Suprapubic skin (tissue), 4 donors: ENCODE data around the gene ECM1. TPM values are rescaled to one million over a fixed set of nuclear protein-coding genes. Genes with fewer than 3 reads are reported as not detected.

Source experiments
- DNase-seq, 2 donors: peaks; one replicate each; pipeline ENCODE4 v3.0.0-alpha.2; 2019; ENCODE audit warnings: low spot score in 2 of 2
- H3K27ac ChIP-seq: fragments of 200-600 bp; sonication (generic); one replicate; pipeline ENCODE4 v1.5.1; 2019
- H3K27me3 ChIP-seq: fragments of 200-600 bp; sonication (generic); one replicate; pipeline ENCODE4 v1.5.1; 2019
- H3K36me3 ChIP-seq: fragments of 200-600 bp; sonication (generic); one replicate; pipeline ENCODE4 v1.5.1; 2019
- H3K4me1 ChIP-seq: fragments of 200-600 bp; sonication (generic); one replicate; pipeline ENCODE4 v1.5.1; 2019
- H3K4me3 ChIP-seq: fragments of 200-600 bp; sonication (generic); one replicate; pipeline ENCODE4 v1.5.1; 2019; ENCODE audit warnings: mild to moderate bottlenecking
- H3K9me3 ChIP-seq: fragments of 200-600 bp; sonication (generic); one replicate; pipeline ENCODE4 v1.5.1; 2019
- CTCF ChIP-seq, 2 donors: fragments of 200-600 bp in 1 of 2; fragments of 450-650 bp in 1 of 2; sonication (generic) in 1 of 2; IDR thresholded peaks; one replicate each; pipeline ENCODE4 v1.5.1; 2016 to 2019; ENCODE audit warnings: antibody characterized with exemption in 2 of 2, mild to moderate bottlenecking in 1 of 2, moderate library complexity in 1 of 2
- EP300 ChIP-seq: sonication (generic); formaldehyde crosslinking; IDR thresholded peaks from one replicate; pipeline ENCODE4 v1.6.1; 2017; ENCODE audit warnings: antibody characterized with exemption
- POLR2A ChIP-seq, 2 donors: fragments of 450-650 bp; IDR thresholded peaks; one replicate each; pipeline ENCODE4 v1.6.1; 2017; ENCODE audit warnings: antibody characterized with exemption in 2 of 2, mild to moderate bottlenecking in 2 of 2, moderate library complexity in 2 of 2
- POLR2AphosphoS5 ChIP-seq, 3 donors: sonication (generic); formaldehyde crosslinking; IDR thresholded peaks; one replicate each; pipeline ENCODE4 v1.6.1; 2017; ENCODE audit warnings: antibody characterized with exemption in 3 of 3
- WGBS: methylation state at CpG from one replicate; pipeline ENCODE4 v1.1.5; 2018; 5-methylcytosine and 5-hydroxymethylcytosine counted together
- total RNA-seq, 4 donors: library from RNA; depleted of rRNA; stranded (reverse); fragments of >200 nt; gene quantifications; one replicate each; pipeline ENCODE4 v1.1.0, GENCODE V29; 2016

The ECM1 gene
- total RNA-seq, 4 donors from 2014 or later: 20.8 to 60.7 (median 44.1) TPM

GRCh38 chr1:150534002-150534401, 26.1 kb downstream of the ECM1 start:
- 71% methylated on average over 2 of the region's 6 CpGs for WGBS
- no peak for TF ChIP-seq POLR2AphosphoS5 (IDR thresholded peaks at IDR 0.05)
- TF ChIP-seq CTCF (IDR thresholded peaks at IDR 0.05): no peak
- no peak for TF ChIP-seq EP300
- TF ChIP-seq POLR2A (IDR thresholded peaks at IDR 0.05): no peak
- Histone ChIP-seq H3K27ac (peak overlapping the region; percentile 40), H3K9me3 (no peaks in the 10 kb centered on the region), H3K4me1 (peaks cover 28% of the 10 kb centered on the region), H3K4me3 (no peak overlapping the region), H3K27me3 (no peaks in the 10 kb centered on the region), H3K36me3 (no peaks in the 10 kb centered on the region)
- DNase-seq: no peak

GRCh38 chr1:150535511-150536287, 27.8 kb downstream of the ECM1 start:
- H3K9me3 ChIP-seq: no peaks in the 10 kb centered on the region
- WGBS: 89% methylated on average over 14 of the region's 14 CpGs
- H3K4me3 ChIP-seq: no peak overlapping the region
- H3K27ac ChIP-seq: peak overlapping the region; percentile 36
- H3K36me3 ChIP-seq: no peaks in the 10 kb centered on the region
- DNase-seq: no peak
- no peaks in the 10 kb centered on the region for H3K27me3 ChIP-seq
- no peak for TF ChIP-seq EP300
- TF ChIP-seq POLR2A (IDR thresholded peaks at IDR 0.05): no peak
- TF ChIP-seq CTCF (IDR thresholded peaks at IDR 0.05): no peak
- no peak for TF ChIP-seq POLR2AphosphoS5 (IDR thresholded peaks at IDR 0.05)
- peaks cover 28% of the 10 kb centered on the region for H3K4me1 ChIP-seq

- DNase-seq: no peak
- 88% methylated on average over 9 of the region's 12 CpGs for WGBS
- H3K4me1 ChIP-seq: peaks cover 28% of the 10 kb centered on the region
Observed at GRCh38 chr1:150536836-150537731, 29.2 kb downstream of the ECM1 start.

GRCh38 chr1:150537732-150538684, 30.1 kb downstream of the ECM1 start:
- DNase-seq: no peak
- H3K27me3 ChIP-seq: no peaks in the 10 kb centered on the region
- no peaks in the 10 kb centered on the region for H3K36me3 ChIP-seq
- peaks cover 23% of the 10 kb centered on the region for H3K4me1 ChIP-seq
- peak overlapping the region; percentile 59 for H3K27ac ChIP-seq
- no peak overlapping the region for H3K4me3 ChIP-seq
- no peaks in the 10 kb centered on the region for H3K9me3 ChIP-seq
- no peak for TF ChIP-seq CTCF (IDR thresholded peaks at IDR 0.05)
- TF ChIP-seq POLR2AphosphoS5 (IDR thresholded peaks at IDR 0.05): no peak
- no peak for TF ChIP-seq EP300
- no peak for TF ChIP-seq POLR2A (IDR thresholded peaks at IDR 0.05)
- 60% methylated on average over 17 of the region's 17 CpGs for WGBS

More at GRCh38 chr1:150536836-150537731, 29.2 kb downstream of the ECM1 start:
- H3K4me3 ChIP-seq: no peak overlapping the region
- H3K36me3 ChIP-seq: no peaks in the 10 kb centered on the region
- no peaks in the 10 kb centered on the region for H3K9me3 ChIP-seq
- TF ChIP-seq POLR2AphosphoS5 (IDR thresholded peaks at IDR 0.05): no peak
- TF ChIP-seq EP300: no peak
- no peak for TF ChIP-seq CTCF (IDR thresholded peaks at IDR 0.05)
- TF ChIP-seq POLR2A (IDR thresholded peaks at IDR 0.05): no peak
- H3K27me3 ChIP-seq: no peaks in the 10 kb centered on the region
- peak overlapping the region; percentile 59 for H3K27ac ChIP-seq
